Esophagus muscularis mucosa (tissue), 4 donors: ENCODE data around the gene SLC4A4.

Source experiments
- CTCF ChIP-seq, 3 experiments: fragments of 200-600 bp in 2 of 3; fragments of 450-650 bp in 1 of 3; sonication (generic) in 2 of 3; IDR thresholded peaks; one replicate each; pipeline ENCODE4 v1.5.1; 2017 to 2019; ENCODE audit warnings: antibody characterized with exemption in 3 of 3, mild to moderate bottlenecking in 2 of 3, moderate library complexity in 1 of 3
- EP300 ChIP-seq: sonication (generic); formaldehyde crosslinking; IDR thresholded peaks from one replicate; pipeline ENCODE4 v1.6.1; 2017; ENCODE audit warnings: antibody characterized with exemption
- POLR2A ChIP-seq: fragments of 450-650 bp; IDR thresholded peaks from one replicate; pipeline ENCODE4 v1.6.1; 2017; ENCODE audit warnings: antibody characterized with exemption, moderate library complexity, mild to moderate bottlenecking, low read depth

DNA sequence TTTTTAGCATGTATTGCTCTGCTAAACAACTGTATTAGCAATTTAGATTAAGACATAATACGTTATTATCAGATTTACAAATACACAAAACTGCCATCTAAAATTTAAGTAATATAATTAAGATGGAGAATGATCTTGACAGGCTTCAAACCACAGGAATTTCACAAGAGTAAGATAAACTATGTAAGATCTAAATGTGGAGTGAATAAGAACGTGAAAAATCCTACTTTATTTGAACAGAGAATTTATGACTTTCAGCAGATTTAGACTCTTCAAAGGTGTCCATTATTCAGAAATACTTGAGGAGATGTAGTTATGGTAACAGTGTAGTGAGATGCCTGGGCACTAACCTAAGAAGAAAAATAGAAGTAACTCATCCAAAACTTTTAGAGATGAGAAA lies 73.2 kb downstream of the SLC4A4 start:
- TF ChIP-seq CTCF (IDR thresholded peaks at IDR 0.05): no peak
- no peak for TF ChIP-seq EP300
- no peak for TF ChIP-seq POLR2A
